Thyroid gland (tissue), 4 donors: Measurements from ENCODE around the gene IL10RA.

Experiments
- POLR2A ChIP-seq, 2 donors: fragments of 450-650 bp; IDR thresholded peaks; one replicate each; pipeline ENCODE4 v1.6.1; 2017; ENCODE audit warnings: antibody characterized with exemption in 2 of 2, mild to moderate bottlenecking in 2 of 2, moderate library complexity in 1 of 2
- TF ChIP-seq, protein P1 (sequence below), 6 experiments: fragments of 200-600 bp in 3 of 6; fragments of 450-650 bp in 3 of 6; sonication (generic) in 3 of 6; IDR thresholded peaks; one replicate each; pipeline ENCODE4 v1.5.1; 2016 to 2019; ENCODE audit warnings: antibody characterized with exemption in 6 of 6, mild to moderate bottlenecking in 2 of 6, inconsistent platforms in 1 of 6, moderate library complexity in 1 of 6

DNA sequence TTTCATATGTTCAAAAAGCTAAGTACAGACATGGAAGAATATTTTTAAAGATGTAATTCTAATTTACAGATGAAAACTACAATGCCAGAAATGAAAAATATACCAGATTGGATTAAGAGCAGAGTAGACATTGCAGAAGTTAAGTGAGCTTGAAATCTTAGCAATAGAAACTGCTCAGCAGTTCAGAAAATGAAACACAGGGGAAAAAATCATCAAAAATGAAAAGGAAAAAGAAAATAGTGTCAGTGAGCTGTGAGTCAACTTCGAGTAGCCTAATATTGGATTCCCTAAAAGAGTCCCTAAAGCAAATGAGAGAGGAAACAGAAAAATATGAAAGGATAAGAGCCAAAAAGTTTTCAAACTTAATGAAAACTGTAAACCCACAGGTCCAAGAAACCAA, 25.8 kb upstream of the IL10RA start:
- TF ChIP-seq, protein P1, sequence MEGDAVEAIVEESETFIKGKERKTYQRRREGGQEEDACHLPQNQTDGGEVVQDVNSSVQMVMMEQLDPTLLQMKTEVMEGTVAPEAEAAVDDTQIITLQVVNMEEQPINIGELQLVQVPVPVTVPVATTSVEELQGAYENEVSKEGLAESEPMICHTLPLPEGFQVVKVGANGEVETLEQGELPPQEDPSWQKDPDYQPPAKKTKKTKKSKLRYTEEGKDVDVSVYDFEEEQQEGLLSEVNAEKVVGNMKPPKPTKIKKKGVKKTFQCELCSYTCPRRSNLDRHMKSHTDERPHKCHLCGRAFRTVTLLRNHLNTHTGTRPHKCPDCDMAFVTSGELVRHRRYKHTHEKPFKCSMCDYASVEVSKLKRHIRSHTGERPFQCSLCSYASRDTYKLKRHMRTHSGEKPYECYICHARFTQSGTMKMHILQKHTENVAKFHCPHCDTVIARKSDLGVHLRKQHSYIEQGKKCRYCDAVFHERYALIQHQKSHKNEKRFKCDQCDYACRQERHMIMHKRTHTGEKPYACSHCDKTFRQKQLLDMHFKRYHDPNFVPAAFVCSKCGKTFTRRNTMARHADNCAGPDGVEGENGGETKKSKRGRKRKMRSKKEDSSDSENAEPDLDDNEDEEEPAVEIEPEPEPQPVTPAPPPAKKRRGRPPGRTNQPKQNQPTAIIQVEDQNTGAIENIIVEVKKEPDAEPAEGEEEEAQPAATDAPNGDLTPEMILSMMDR (IDR thresholded peaks at IDR 0.05), result no peak
- no peak for TF ChIP-seq POLR2A (IDR thresholded peaks at IDR 0.05)
